Measurements from ENCODE around the gene DPP6. TPM values are rescaled to one million over a fixed set of nuclear protein-coding genes. Genes with fewer than 3 reads are reported as not detected.
"Not testable (repeated sequence)": the region's sequence is repeated elsewhere in the genome, so short reads cannot be mapped to it uniquely, and the experiment has no call there.

Gene DPP6
- total RNA-seq, 2 donors from 2014 or later, result 0.99 to 1.8 TPM

- H3K4me3 ChIP-seq, result peak overlapping the region; percentile 20 to 67
- WGBS, 2 donors, result 10 to 15% methylated on average over 15 to 17 of the region's 17 CpGs
These were observed 876.2 kb downstream of the DPP6 start for GRCh38 chr7:154928136-154929005.

GRCh38 chr7:154929006-154929726, 877.0 kb downstream of the DPP6 start:
- intact Hi-C loops (cut with DNase I), result loop anchor here (10.0 kb wide), 1 partner anchor 836 kb away; no protein-coding TSS in a partner anchor
- peak in 1 of 4 donors; percentile 38 for DNase-seq
- no peak for TF ChIP-seq CTCF (IDR thresholded peaks at IDR 0.05)
- TF ChIP-seq POLR2A (IDR thresholded peaks at IDR 0.05), result no peak
- 54 to 76% methylated on average over 5 to 9 of the region's 9 CpGs for WGBS, 2 donors
- H3K4me3 ChIP-seq, result peak overlapping the region; percentile 17 to 67
- H3K27me3 ChIP-seq, result no peaks in the 10 kb centered on the region
- ATAC-seq, result peak; percentile 12
- H3K36me3 ChIP-seq (replicated peaks in 1 of 2; ENCODE audit: insufficient read depth in 1 of 2, low read depth in 2 of 2), result no peaks in the 10 kb centered on the region
- H3K27ac ChIP-seq, result peak overlapping the region; percentile 80 to 86 (median 85)
- H3K4me1 ChIP-seq, result peaks cover 7% of the 10 kb centered on the region
- H3K9me3 ChIP-seq, result no peaks in the 10 kb centered on the region

More at GRCh38 chr7:154928136-154929005, 876.2 kb downstream of the DPP6 start:
- Histone ChIP-seq H3K27ac (peak overlapping the region; percentile 80 to 86 (median 85)), H3K9me3 (no peaks in the 10 kb centered on the region), H3K36me3 (replicated peaks in 1 of 2; ENCODE audit: insufficient read depth in 1 of 2, low read depth in 2 of 2) (no peaks in the 10 kb centered on the region), H3K4me1 (peaks cover 7% of the 10 kb centered on the region), H3K27me3 (no peaks in the 10 kb centered on the region)
- ATAC-seq (peak; percentile 93), DNase-seq (peak; percentile 29 to 52 (median 41))
- peak in 2 of 3 donors; percentile 36 to 48 for TF ChIP-seq POLR2A (IDR thresholded peaks at IDR 0.05)
- TF ChIP-seq CTCF (IDR thresholded peaks at IDR 0.05), result no peak
- intact Hi-C loops (cut with DNase I), result loop anchor here (10.0 kb wide), 1 partner anchor 836 kb away; no protein-coding TSS in a partner anchor

GRCh38 chr7:154931906-154932305, 879.7 kb downstream of the DPP6 start:
- DNase-seq, result no peak
- no peaks in the 10 kb centered on the region for H3K9me3 ChIP-seq
- intact Hi-C loops (cut with DNase I), result no loop called here
- H3K27ac ChIP-seq, result no peak overlapping the region
- TF ChIP-seq POLR2A (IDR thresholded peaks at IDR 0.05) (no peak), CTCF (IDR thresholded peaks at IDR 0.05) (no peak)
- H3K36me3 ChIP-seq (replicated peaks in 1 of 2; ENCODE audit: insufficient read depth in 1 of 2, low read depth in 2 of 2), result no peaks in the 10 kb centered on the region
- ATAC-seq, result no peak
- peaks cover 7% of the 10 kb centered on the region for H3K4me1 ChIP-seq
- 90 to 99% methylated on average over 2 of the region's 2 CpGs for WGBS, 2 donors
- H3K27me3 ChIP-seq, result no peaks in the 10 kb centered on the region
- H3K4me3 ChIP-seq, result no peak overlapping the region

- H3K36me3 ChIP-seq (replicated peaks in 1 of 2; ENCODE audit: insufficient read depth in 1 of 2, low read depth in 2 of 2); H3K27me3 ChIP-seq; H3K9me3 ChIP-seq; H3K4me3 ChIP-seq; H3K27ac ChIP-seq; ATAC-seq; H3K4me1 ChIP-seq; intact Hi-C loops (cut with DNase I); DNase-seq: not testable (repeated sequence)
- 91 to 94% methylated on average over 5 of the region's 5 CpGs for WGBS, 2 donors
These were observed 882.3 kb downstream of the DPP6 start for GRCh38 chr7:154934353-154934952.

GRCh38 chr7:154937837-154938236, 885.6 kb downstream of the DPP6 start:
- DNase-seq (no peak), ATAC-seq (no peak)
- H3K9me3 ChIP-seq, result no peaks in the 10 kb centered on the region
- H3K36me3 ChIP-seq (replicated peaks in 1 of 2; ENCODE audit: insufficient read depth in 1 of 2, low read depth in 2 of 2), result no peaks in the 10 kb centered on the region
- no peaks in the 10 kb centered on the region for H3K27me3 ChIP-seq
- no peak for TF ChIP-seq POLR2A (IDR thresholded peaks at IDR 0.05)
- TF ChIP-seq CTCF (IDR thresholded peaks at IDR 0.05), result no peak
- no peaks in the 10 kb centered on the region for H3K4me1 ChIP-seq
- H3K4me3 ChIP-seq, result no peak overlapping the region
- no peak overlapping the region for H3K27ac ChIP-seq
- intact Hi-C loops (cut with DNase I), result no loop called here
- 64 to 66% methylated on average over 1 of the region's 1 CpG for WGBS, 2 donors
